Transverse colon (tissue), 4 donors: ENCODE results near the gene CDKAL1. TPM values are rescaled to one million over a fixed set of nuclear protein-coding genes. Genes with fewer than 3 reads are reported as not detected.
A peak's percentile ranks its signal among the peaks of the same experiment; 100 is the strongest.

ENCODE experiments used
- DNase-seq: peaks from one replicate; pipeline ENCODE4 v3.0.0-alpha.2; 2019
- H3K27ac ChIP-seq, 4 donors: fragments of 200-600 bp; sonication (generic); 2 replicates each; pipeline ENCODE4 v1.5.1; 2016 to 2018; ENCODE audit warnings: inconsistent platforms in 4 of 4
- H3K27me3 ChIP-seq: fragments of 200-600 bp; sonication (generic); 2 replicates; pipeline ENCODE4 v1.5.1; 2017; ENCODE audit warnings: inconsistent platforms
- H3K36me3 ChIP-seq, 4 donors: fragments of 200-600 bp; sonication (generic); 2 replicates each; pipeline ENCODE4 v1.5.1; 2017 to 2019; ENCODE audit warnings: inconsistent platforms in 4 of 4
- H3K4me1 ChIP-seq, 4 donors: fragments of 200-600 bp; sonication (generic); 2 replicates each; pipeline ENCODE4 v1.5.1; 2017 to 2020; ENCODE audit warnings: inconsistent platforms in 4 of 4
- H3K4me3 ChIP-seq, 4 donors: fragments of 200-600 bp; sonication (generic); 1 replicate in 1 of 4; 2 replicates in 3 of 4; pipeline versions ENCODE4 v1.5.1 to v1.6.1; 2017 to 2019; ENCODE audit warnings: inconsistent platforms in 4 of 4
- H3K9me3 ChIP-seq, 2 donors: fragments of 200-600 bp; sonication (generic); 2 replicates each; pipeline ENCODE4 v1.5.1; 2017 to 2019; ENCODE audit warnings: inconsistent platforms in 2 of 2
- CTCF ChIP-seq, 5 experiments: fragments of 200-600 bp in 3 of 5; fragments of 450-650 bp in 2 of 5; sonication (generic) in 3 of 5; IDR thresholded peaks; 1 replicate in 2 of 5; 2 replicates in 3 of 5; pipeline ENCODE4 v1.5.1; 2016 to 2017; ENCODE audit warnings: antibody characterized with exemption in 5 of 5, inconsistent platforms in 3 of 5, mild to moderate bottlenecking in 2 of 5, moderate library complexity in 1 of 5
- EP300 ChIP-seq: sonication (generic); formaldehyde crosslinking; IDR thresholded peaks from one replicate; pipeline ENCODE4 v1.6.1; 2017; ENCODE audit warnings: antibody characterized with exemption, low read depth
- POLR2A ChIP-seq: fragments of 450-650 bp; IDR thresholded peaks from one replicate; pipeline ENCODE4 v1.6.1; 2016; ENCODE audit warnings: antibody characterized with exemption, mild to moderate bottlenecking, moderate library complexity
- POLR2AphosphoS5 ChIP-seq, 3 donors: sonication (generic); formaldehyde crosslinking; IDR thresholded peaks; one replicate each; pipeline ENCODE4 v1.6.1; 2016; ENCODE audit warnings: antibody characterized with exemption in 3 of 3
- WGBS, 2 donors: methylation state at CpG; one replicate each; pipeline ENCODE4 v1.1.5; 2018; ENCODE audit warnings: low coverage in 1 of 2; 5-methylcytosine and 5-hydroxymethylcytosine counted together
- in situ Hi-C, 4 donors: fragments of 200-750 bp; cut with MboI; loops; one replicate each; pipeline versions ENCODE4 v1.15.0 to v1.15.1; 2017; ENCODE audit warnings: low sequenced_read_pairs in 3 of 4, low pct_ligation_motif_present in 1 of 4, low pct_unique_long_range_greater_than_20kb in 1 of 4
- intact Hi-C: fragments of 100-400 bp; cut with DNase I; formaldehyde crosslinking; loops from one replicate; pipeline ENCODE4 v1.15.1; 2023; ENCODE audit warnings: low total_unique reads
- total RNA-seq, 4 donors: library from RNA; depleted of rRNA; stranded (reverse); fragments of >200 nt; gene quantifications; one replicate each; pipeline ENCODE4 v1.1.0, GENCODE V29; 2016

The CDKAL1 gene
- total RNA-seq, 4 donors from 2014 or later = 4.8 to 21.7 (median 12.5) TPM

GRCh38 chr6:20876036-20876435 is 341.8 kb downstream of the CDKAL1 start:
- 67 to 81% methylated on average over 1 to 2 of the region's 2 CpGs for WGBS, 2 donors
- no peaks in the 10 kb centered on the region for H3K9me3 ChIP-seq
- peak overlapping the region in 1 of 4 donors; percentile 63 for H3K27ac ChIP-seq
- in situ Hi-C loops = no loop called here
- no peaks in the 10 kb centered on the region for H3K27me3 ChIP-seq
- TF ChIP-seq POLR2AphosphoS5 (IDR thresholded peaks at IDR 0.05) (no peak), EP300 (no peak), CTCF (IDR thresholded peaks at IDR 0.05) (no peak), POLR2A (no peak)
- peaks cover 0 to 5% (median 0%) of the 10 kb centered on the region in 4 donors for H3K4me1 ChIP-seq
- no peaks in the 10 kb centered on the region for H3K36me3 ChIP-seq
- no peak for DNase-seq
- intact Hi-C loops = no loop called here
- no peak overlapping the region for H3K4me3 ChIP-seq

DNA sequence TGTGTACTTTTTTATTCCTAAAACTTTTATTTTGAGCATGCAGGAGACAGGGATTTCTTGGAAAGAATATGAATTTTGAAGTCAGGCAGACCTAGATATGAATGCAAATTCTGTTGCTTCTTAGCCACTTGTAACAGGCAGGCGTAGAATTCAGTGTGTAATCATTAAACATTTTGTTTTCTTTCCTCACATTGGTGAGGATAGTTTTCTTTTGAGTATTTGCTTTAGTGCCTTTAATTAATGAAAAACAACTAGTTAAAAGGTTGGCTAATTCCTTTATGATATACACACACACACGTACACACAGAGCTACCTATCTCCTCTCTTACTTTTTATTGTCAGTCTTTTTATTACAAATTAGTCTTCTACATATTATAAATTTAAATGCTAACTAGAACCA is 342.3 kb downstream of the CDKAL1 start:
- DNase-seq = no peak
- H3K4me3 ChIP-seq = no peak overlapping the region
- no peaks in the 10 kb centered on the region for H3K9me3 ChIP-seq
- H3K36me3 ChIP-seq = no peaks in the 10 kb centered on the region
- 66 to 79% methylated on average over 2 of the region's 2 CpGs for WGBS, 2 donors
- intact Hi-C loops = no loop called here
- no peaks in the 10 kb centered on the region for H3K27me3 ChIP-seq
- H3K4me1 ChIP-seq = peaks cover 0 to 5% (median 0%) of the 10 kb centered on the region in 4 donors
- TF ChIP-seq POLR2A (no peak), POLR2AphosphoS5 (IDR thresholded peaks at IDR 0.05) (no peak), EP300 (no peak), CTCF (IDR thresholded peaks at IDR 0.05) (no peak)
- in situ Hi-C loops = no loop called here
- peak overlapping the region in 1 of 4 donors; percentile 63 for H3K27ac ChIP-seq

DNA sequence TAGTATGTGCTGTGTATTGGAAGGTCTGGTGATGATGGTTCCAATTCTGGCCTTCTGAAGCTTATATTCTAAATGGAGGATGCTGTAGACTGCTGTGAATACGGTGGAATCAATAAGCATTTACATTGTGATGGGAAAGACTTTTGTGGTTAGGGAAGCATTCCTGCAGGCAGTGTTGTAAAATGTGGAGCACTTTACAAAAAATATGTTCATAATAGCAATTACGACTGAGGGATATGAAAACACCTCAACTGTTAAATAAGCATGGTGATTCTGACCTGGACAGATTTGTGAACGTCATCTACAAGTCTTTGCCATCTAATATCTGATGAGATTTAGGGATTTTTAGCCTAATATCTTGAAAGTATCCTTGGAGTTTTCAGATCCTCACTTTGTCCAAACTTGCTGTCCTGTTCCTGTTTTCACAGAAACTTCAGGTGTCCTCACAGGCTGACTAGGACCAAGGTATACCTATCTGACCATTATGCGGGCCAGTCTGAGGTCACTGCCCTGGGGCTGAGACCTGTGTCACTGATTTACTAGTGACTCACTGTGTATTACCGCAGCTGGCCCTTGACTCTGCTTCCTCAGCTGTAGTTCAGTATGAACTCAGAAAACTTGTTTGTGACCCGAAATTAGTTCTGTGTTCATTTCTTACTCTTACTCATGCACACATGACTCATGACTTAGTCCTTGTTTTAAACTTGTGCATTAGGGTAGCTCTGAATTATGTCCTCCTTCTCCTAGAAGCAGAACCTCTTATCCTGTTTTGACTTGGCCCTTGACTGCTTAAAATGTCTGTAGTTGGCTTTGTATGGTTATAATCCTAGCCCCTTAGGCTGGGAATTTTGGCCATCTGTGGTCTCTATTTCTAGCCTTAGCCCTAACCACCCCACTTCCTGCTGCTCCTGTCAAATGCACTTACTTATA is 343.0 kb downstream of the CDKAL1 start:
- peak; percentile 40 for DNase-seq
- H3K27ac ChIP-seq = peak overlapping the region; percentile 26 to 63 (median 45)
- no peak overlapping the region for H3K4me3 ChIP-seq
- H3K36me3 ChIP-seq = no peaks in the 10 kb centered on the region
- 46 to 58% methylated on average over 6 of the region's 6 CpGs for WGBS, 2 donors
- H3K9me3 ChIP-seq = no peaks in the 10 kb centered on the region
- peaks cover 0 to 5% (median 0%) of the 10 kb centered on the region in 4 donors for H3K4me1 ChIP-seq
- intact Hi-C loops = no loop called here
- in situ Hi-C loops = no loop called here
- H3K27me3 ChIP-seq = no peaks in the 10 kb centered on the region
- TF ChIP-seq CTCF (IDR thresholded peaks at IDR 0.05) (no peak), POLR2AphosphoS5 (IDR thresholded peaks at IDR 0.05) (peak in 2 of 3 donors; percentile 27 to 40)

- TF ChIP-seq CTCF (IDR thresholded peaks at IDR 0.05) = no peak
- TF ChIP-seq EP300 = no peak
- no peak for TF ChIP-seq POLR2AphosphoS5 (IDR thresholded peaks at IDR 0.05)
- no peak for TF ChIP-seq POLR2A
- intact Hi-C loops = no loop called here
- H3K36me3 ChIP-seq = peaks cover 0 to 5% (median 0%) of the 10 kb centered on the region in 4 donors
- H3K27ac ChIP-seq = no peak overlapping the region
- 82% methylated on average over 1 of the region's 1 CpG; no CpG with 5 or more reads in 1 of the 2 donors for WGBS, 2 donors
- in situ Hi-C loops = no loop called here
- peaks cover 0 to under 1% of the 10 kb centered on the region in 2 donors for H3K9me3 ChIP-seq
- H3K4me3 ChIP-seq = no peak overlapping the region
- DNase-seq = no peak
- H3K27me3 ChIP-seq = no peaks in the 10 kb centered on the region
- H3K4me1 ChIP-seq = peaks cover 0 to 5% (median 0%) of the 10 kb centered on the region in 4 donors
Observed at GRCh38 chr6:20879121-20879520, 344.9 kb downstream of the CDKAL1 start.
